ENCODE measurements around the gene RSBN1. TPM values are rescaled to one million over a fixed set of nuclear protein-coding genes. Genes with fewer than 3 reads are reported as not detected.
A peak's percentile ranks its signal among the peaks of the same experiment; 100 is the strongest.

Gene RSBN1
- total and polyA plus RNA-seq, 2 experiments from 2014 or later, result 15.4 to 17.4 TPM

DNA sequence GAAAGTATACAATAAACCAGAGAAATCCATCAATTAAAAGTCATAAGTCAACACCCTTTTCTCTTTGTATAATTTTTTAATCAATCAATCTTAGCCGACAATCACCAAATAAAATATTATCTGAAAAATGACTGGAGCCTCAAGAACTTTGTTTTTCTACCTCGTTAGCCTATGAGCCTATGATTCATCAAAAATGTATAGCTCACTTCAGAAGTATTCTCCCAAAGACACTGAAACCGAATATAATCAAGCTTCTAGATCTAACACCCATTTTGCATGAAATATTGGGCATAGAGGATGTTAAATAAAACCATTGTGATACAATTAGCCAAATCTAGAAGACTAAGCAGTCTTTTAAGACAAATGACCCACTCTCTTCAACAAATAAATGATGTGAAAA is 17.8 kb upstream of the RSBN1 start (continued):
- TF ChIP-seq, protein P1, sequence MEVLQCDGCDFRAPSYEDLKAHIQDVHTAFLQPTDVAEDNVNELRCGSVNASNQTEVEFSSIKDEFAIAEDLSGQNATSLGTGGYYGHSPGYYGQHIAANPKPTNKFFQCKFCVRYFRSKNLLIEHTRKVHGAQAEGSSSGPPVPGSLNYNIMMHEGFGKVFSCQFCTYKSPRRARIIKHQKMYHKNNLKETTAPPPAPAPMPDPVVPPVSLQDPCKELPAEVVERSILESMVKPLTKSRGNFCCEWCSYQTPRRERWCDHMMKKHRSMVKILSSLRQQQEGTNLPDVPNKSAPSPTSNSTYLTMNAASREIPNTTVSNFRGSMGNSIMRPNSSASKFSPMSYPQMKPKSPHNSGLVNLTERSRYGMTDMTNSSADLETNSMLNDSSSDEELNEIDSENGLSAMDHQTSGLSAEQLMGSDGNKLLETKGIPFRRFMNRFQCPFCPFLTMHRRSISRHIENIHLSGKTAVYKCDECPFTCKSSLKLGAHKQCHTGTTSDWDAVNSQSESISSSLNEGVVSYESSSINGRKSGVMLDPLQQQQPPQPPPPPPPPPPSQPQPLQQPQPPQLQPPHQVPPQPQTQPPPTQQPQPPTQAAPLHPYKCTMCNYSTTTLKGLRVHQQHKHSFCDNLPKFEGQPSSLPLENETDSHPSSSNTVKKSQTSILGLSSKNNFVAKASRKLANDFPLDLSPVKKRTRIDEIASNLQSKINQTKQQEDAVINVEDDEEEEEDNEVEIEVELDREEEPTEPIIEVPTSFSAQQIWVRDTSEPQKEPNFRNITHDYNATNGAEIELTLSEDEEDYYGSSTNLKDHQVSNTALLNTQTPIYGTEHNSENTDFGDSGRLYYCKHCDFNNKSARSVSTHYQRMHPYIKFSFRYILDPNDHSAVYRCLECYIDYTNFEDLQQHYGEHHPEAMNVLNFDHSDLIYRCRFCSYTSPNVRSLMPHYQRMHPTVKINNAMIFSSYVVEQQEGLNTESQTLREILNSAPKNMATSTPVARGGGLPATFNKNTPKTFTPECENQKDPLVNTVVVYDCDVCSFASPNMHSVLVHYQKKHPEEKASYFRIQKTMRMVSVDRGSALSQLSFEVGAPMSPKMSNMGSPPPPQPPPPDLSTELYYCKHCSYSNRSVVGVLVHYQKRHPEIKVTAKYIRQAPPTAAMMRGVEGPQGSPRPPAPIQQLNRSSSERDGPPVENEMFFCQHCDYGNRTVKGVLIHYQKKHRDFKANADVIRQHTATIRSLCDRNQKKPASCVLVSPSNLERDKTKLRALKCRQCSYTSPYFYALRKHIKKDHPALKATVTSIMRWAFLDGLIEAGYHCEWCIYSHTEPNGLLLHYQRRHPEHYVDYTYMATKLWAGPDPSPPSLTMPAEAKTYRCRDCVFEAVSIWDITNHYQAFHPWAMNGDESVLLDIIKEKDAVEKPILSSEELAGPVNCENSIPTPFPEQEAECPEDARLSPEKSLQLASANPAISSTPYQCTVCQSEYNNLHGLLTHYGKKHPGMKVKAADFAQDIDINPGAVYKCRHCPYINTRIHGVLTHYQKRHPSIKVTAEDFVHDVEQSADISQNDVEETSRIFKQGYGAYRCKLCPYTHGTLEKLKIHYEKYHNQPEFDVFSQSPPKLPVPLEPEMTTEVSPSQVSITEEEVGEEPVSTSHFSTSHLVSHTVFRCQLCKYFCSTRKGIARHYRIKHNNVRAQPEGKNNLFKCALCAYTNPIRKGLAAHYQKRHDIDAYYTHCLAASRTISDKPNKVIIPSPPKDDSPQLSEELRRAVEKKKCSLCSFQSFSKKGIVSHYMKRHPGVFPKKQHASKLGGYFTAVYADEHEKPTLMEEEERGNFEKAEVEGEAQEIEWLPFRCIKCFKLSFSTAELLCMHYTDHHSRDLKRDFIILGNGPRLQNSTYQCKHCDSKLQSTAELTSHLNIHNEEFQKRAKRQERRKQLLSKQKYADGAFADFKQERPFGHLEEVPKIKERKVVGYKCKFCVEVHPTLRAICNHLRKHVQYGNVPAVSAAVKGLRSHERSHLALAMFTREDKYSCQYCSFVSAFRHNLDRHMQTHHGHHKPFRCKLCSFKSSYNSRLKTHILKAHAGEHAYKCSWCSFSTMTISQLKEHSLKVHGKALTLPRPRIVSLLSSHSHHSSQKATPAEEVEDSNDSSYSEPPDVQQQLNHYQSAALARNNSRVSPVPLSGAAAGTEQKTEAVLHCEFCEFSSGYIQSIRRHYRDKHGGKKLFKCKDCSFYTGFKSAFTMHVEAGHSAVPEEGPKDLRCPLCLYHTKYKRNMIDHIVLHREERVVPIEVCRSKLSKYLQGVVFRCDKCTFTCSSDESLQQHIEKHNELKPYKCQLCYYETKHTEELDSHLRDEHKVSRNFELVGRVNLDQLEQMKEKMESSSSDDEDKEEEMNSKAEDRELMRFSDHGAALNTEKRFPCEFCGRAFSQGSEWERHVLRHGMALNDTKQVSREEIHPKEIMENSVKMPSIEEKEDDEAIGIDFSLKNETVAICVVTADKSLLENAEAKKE (CRISPR knock-in tag; IDR thresholded peaks at IDR 0.05), result no peak
- no peak for TF ChIP-seq EZH2phosphoT487 (IDR thresholded peaks at IDR 0.05; ENCODE audit: unreplicated experiment)
- TF ChIP-seq ZNF331 (CRISPR knock-in tag; IDR thresholded peaks at IDR 0.05; ENCODE audit: low read depth), result no peak
- no peak for TF ChIP-seq ZNF114 (CRISPR knock-in tag; IDR thresholded peaks at IDR 0.05)
- TF ChIP-seq, protein P2, sequence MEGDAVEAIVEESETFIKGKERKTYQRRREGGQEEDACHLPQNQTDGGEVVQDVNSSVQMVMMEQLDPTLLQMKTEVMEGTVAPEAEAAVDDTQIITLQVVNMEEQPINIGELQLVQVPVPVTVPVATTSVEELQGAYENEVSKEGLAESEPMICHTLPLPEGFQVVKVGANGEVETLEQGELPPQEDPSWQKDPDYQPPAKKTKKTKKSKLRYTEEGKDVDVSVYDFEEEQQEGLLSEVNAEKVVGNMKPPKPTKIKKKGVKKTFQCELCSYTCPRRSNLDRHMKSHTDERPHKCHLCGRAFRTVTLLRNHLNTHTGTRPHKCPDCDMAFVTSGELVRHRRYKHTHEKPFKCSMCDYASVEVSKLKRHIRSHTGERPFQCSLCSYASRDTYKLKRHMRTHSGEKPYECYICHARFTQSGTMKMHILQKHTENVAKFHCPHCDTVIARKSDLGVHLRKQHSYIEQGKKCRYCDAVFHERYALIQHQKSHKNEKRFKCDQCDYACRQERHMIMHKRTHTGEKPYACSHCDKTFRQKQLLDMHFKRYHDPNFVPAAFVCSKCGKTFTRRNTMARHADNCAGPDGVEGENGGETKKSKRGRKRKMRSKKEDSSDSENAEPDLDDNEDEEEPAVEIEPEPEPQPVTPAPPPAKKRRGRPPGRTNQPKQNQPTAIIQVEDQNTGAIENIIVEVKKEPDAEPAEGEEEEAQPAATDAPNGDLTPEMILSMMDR (conservative IDR thresholded peaks at IDR 0.05; ENCODE audit: low read depth in 2 of 2), result no peak

DNA sequence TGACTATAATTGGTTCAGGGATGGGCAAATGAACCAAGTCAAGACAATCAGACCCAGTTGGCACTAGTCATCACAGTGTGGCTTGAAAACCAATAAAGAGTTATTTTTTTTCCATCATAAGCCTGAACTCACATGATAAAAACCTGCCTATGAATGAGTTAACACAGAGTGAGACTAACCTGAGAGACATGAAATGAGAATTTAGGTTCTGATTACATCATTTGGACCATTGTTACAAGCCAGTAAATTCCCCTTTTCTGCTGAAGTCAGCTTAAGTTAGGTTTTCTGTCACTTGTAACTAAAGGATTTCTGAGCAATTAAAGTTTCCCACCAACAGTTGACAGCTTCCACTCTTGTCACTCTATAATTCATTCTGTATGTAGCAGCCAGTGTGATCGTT is 9.6 kb upstream of the RSBN1 start:
- no peaks in the 10 kb centered on the region for H3K36me3 Mint-ChIP-seq (ENCODE audit: low read depth)
- no peaks in the 10 kb centered on the region for H3K27me3 ChIP-seq (ENCODE audit: insufficient read depth)
- H3K4me2 ChIP-seq, result no peak overlapping the region
- no peaks in the 10 kb centered on the region for H3F3A ChIP-seq (replicated peaks; ENCODE audit: low read depth)
- H3K9me3 Mint-ChIP-seq, result no peaks in the 10 kb centered on the region
- H3K9me2 ChIP-seq (ENCODE audit: insufficient read depth), result no peaks in the 10 kb centered on the region
- DNase-seq (ENCODE audit: low spot score) (no peak), ATAC-seq (no peak)
- no peaks in the 10 kb centered on the region for H3K27me3 Mint-ChIP-seq (ENCODE audit: insufficient read depth, low read depth, poor library complexity)
- no peaks in the 10 kb centered on the region for H3K36me3 ChIP-seq (ENCODE audit: insufficient read depth)
- no peaks in the 10 kb centered on the region for H3K79me2 ChIP-seq (replicated peaks; ENCODE audit: insufficient read depth)
- H3K4me1 ChIP-seq (ENCODE audit: insufficient read depth), result no peaks in the 10 kb centered on the region
- no peaks in the 10 kb centered on the region for H3K4me1 Mint-ChIP-seq
- H3K4me3 ChIP-seq, result no peak overlapping the region
- H3K27ac ChIP-seq (ENCODE audit: low read depth), result no peak overlapping the region
- H3K4me3 Mint-ChIP-seq, result no peak overlapping the region
- H3K27ac Mint-ChIP-seq, result no peak overlapping the region
- TF ChIP-seq, protein P2 (conservative IDR thresholded peaks at IDR 0.05; ENCODE audit: low read depth in 2 of 2), result no peak
- TF ChIP-seq, protein P3, sequence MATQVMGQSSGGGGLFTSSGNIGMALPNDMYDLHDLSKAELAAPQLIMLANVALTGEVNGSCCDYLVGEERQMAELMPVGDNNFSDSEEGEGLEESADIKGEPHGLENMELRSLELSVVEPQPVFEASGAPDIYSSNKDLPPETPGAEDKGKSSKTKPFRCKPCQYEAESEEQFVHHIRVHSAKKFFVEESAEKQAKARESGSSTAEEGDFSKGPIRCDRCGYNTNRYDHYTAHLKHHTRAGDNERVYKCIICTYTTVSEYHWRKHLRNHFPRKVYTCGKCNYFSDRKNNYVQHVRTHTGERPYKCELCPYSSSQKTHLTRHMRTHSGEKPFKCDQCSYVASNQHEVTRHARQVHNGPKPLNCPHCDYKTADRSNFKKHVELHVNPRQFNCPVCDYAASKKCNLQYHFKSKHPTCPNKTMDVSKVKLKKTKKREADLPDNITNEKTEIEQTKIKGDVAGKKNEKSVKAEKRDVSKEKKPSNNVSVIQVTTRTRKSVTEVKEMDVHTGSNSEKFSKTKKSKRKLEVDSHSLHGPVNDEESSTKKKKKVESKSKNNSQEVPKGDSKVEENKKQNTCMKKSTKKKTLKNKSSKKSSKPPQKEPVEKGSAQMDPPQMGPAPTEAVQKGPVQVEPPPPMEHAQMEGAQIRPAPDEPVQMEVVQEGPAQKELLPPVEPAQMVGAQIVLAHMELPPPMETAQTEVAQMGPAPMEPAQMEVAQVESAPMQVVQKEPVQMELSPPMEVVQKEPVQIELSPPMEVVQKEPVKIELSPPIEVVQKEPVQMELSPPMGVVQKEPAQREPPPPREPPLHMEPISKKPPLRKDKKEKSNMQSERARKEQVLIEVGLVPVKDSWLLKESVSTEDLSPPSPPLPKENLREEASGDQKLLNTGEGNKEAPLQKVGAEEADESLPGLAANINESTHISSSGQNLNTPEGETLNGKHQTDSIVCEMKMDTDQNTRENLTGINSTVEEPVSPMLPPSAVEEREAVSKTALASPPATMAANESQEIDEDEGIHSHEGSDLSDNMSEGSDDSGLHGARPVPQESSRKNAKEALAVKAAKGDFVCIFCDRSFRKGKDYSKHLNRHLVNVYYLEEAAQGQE (IDR thresholded peaks at IDR 0.05; ENCODE audit: unreplicated experiment), result no peak
- H4K20me1 ChIP-seq (replicated peaks; ENCODE audit: insufficient read depth), result no peaks in the 10 kb centered on the region
- peak overlapping the region; percentile 56 for H2AFZ ChIP-seq
